GM12878 (cell line): ENCODE results near the gene TBC1D24.

Experiments used
- CHD2 ChIP-seq: IDR thresholded peaks from 2 replicates; pipeline ENCODE4 v1.6.1; 2011; ENCODE audit warnings: low read depth, low read length, improper control_type of control experiment, borderline replicate concordance
- POLR2A ChIP-seq: IDR thresholded peaks from 2 replicates; pipeline ENCODE4 v1.6.1; 2011; ENCODE audit warnings: low read depth, mild to moderate bottlenecking, low read length
- ZNF24 ChIP-seq: fragments of 450-650 bp; IDR thresholded peaks from 2 replicates; pipeline ENCODE4 v1.6.1; 2017; ENCODE audit warnings: antibody characterized with exemption, mild to moderate bottlenecking
- TF ChIP-seq, protein P1 (sequence below), 3 experiments: IDR thresholded peaks in 2 of 3; conservative IDR thresholded peaks in 1 of 3; 2 replicates each; pipeline ENCODE4 v1.5.1; 2011; ENCODE audit warnings: low read depth in 3 of 3, low read length in 3 of 3, mild to moderate bottlenecking in 3 of 3, control low read depth in 2 of 3, moderate library complexity in 2 of 3, inconsistent platforms in 1 of 3, mixed read lengths in 1 of 3; ENCODE audit not compliant: control insufficient read depth in 2 of 3, insufficient read depth in 1 of 3; ENCODE audit errors: extremely low read depth in 1 of 3

DNA sequence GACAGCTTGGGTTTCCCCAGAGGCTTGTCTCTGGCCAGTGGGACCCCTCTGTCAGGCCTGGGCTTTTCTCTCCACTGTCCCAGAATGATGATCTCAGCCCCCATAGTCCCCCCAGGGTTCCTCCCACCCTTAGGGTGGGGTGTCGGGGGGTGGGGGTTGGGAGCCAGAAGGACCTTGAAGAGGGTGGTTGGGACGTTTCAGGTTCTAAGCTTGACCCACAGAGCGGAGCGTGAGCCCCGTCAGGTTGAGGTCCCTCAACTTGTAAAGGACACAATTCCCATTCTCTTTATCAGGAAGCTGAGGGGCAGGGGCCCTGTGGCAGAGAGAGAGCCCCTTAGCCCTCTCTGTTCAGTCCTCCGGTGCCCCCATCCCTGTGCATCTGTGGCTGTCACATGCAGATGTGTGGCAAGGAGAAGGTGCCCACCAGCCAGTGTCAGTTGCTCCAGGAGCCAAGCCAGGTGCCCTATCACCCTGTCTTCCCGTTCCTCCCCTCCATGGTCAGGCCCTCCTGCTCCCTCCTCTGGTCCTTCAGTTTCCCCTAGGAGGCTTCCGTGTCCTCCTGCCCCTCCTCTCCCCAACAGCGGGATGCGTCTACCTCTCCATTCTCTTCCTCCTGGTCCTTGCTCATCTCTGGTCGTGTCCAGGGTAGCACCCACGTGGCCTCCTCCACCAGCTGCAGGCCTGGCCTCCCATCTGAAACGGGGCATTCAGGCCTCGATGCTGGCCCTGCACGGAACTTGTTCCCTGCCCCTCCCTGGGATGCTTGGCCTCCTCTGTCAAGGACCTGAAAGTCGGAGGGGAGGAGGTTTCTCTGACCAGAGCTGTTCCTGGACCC, 5.3 kb upstream of the TBC1D24 start:
- TF ChIP-seq POLR2A (no peak), CHD2 (no peak), ZNF24 (no peak)
- TF ChIP-seq, protein P1, sequence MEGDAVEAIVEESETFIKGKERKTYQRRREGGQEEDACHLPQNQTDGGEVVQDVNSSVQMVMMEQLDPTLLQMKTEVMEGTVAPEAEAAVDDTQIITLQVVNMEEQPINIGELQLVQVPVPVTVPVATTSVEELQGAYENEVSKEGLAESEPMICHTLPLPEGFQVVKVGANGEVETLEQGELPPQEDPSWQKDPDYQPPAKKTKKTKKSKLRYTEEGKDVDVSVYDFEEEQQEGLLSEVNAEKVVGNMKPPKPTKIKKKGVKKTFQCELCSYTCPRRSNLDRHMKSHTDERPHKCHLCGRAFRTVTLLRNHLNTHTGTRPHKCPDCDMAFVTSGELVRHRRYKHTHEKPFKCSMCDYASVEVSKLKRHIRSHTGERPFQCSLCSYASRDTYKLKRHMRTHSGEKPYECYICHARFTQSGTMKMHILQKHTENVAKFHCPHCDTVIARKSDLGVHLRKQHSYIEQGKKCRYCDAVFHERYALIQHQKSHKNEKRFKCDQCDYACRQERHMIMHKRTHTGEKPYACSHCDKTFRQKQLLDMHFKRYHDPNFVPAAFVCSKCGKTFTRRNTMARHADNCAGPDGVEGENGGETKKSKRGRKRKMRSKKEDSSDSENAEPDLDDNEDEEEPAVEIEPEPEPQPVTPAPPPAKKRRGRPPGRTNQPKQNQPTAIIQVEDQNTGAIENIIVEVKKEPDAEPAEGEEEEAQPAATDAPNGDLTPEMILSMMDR (IDR thresholded peaks at IDR 0.05 in 2 of 3, conservative IDR thresholded peaks at IDR 0.05 in 1 of 3; ENCODE audit: control insufficient read depth in 2 of 3, extremely low read depth in 1 of 3, insufficient read depth in 1 of 3, low read depth in 3 of 3, low read length in 3 of 3) = no peak
